Stimulated activated CD4-positive, alpha-beta T cell treated with anti-CD3 and anti-CD28 coated beads, Interleukin-12 subunit alpha, Interleukin-12 subunit beta, amount 100 ng/mL, for 48 hours (primary cell): ENCODE results near the gene FSTL4.

Source experiments
- DNase-seq, 3 donors: peaks; one replicate each; pipeline ENCODE4 v3.0.0-alpha.2; 2020; ENCODE audit warnings: low read depth in 2 of 3, low spot score in 1 of 3

The FSTL4 gene

DNA sequence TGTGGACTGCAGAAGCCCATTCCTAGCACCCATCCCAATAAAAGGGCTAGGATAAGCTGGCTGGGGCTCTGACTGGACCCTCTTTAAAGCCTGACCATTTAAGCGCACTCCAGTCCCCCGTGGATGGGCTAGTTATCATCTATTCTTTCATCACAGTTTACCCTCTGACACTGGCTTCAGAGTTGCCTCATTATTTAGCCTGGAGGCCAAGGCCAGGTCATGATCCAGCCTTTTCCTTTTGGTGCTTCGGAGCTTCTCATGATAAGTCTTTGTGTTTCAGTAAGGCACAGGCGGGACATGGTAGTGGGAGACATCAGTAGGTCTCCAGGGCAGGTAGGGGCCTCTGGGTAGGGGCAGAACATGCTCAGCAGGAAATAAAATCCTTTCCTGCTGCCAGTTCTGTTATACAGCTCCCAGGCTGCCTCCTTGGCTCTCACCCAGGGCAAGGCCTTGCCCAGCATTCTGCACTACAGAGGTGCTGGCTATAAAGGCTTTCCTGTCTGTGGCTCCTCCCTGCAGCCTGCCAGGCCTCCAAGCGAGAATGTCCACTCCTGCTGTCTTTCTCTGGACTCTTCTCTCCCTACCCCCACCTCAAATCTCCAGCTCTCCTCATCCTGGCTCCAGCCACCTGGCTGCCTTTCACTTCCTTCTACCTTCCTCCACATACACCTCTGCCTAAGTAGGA lies 128.8 kb downstream of the FSTL4 start:
- no peak for DNase-seq

- no peak for DNase-seq
Measured at GRCh38 chr5:133482028-133482427, 130.3 kb downstream of the FSTL4 start.

DNA sequence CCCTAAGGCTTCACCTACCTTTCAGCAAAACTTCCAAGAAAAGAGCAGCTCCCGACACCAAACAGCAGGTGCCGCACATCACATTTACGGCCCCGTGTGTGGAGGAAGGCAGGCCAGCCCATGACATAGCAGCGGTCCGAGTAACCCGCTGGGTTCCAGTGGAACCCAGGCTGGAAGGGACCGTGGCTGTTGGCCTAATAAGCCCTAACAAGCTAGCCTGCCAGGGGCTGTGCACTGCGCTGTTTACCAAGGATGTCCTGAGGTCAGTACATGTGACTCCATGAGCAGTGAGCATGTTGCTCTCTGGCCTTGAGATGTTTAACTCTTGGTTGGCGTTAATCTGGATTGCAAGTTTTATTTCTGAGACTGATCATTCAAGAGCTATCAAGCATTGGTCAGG lies 131.5 kb downstream of the FSTL4 start:
- DNase-seq = no peak

GRCh38 chr5:133480366-133480765 lies 132.0 kb downstream of the FSTL4 start:
- DNase-seq = no peak

DNA sequence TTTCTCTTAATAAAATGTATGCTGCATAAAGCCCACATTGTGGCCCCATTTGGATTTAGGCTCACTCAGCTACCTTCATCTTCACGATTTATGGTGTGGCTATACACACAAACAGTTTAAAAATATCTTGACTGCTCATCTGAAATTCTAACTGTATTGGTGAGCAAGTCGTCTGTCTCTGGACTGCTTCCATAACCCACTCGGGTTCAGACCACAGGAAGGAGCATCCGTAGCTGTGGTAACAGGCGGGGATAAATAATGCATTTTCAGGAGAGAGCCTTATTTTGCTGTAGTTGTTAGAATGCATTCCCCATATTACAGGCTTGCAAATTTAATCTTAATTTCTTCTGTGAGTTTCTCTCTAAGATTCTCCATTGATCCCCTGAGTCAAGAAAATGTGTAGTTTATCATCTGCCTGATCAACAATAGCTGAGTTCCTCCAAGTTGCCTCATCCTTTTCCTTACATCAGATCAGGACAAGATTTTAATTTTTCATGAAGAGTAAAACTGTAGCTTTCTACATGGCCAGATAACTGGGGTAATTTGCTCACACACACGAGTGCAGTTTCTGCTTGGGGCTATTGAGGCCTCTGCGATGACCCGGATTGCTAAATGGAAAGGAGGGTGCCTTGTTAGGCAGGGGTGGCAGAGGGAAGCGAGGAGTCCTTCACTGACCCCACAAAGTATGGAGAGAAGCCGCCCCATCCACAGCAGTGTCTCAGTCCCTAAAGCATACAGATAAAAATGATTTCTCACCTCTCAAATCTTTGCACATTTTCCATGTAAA lies 133.9 kb downstream of the FSTL4 start:
- DNase-seq = no peak

GRCh38 chr5:133475986-133476385 lies 136.4 kb downstream of the FSTL4 start:
- DNase-seq = no peak

- DNase-seq = no peak
Measured at GRCh38 chr5:133474851-133475590, 137.3 kb downstream of the FSTL4 start.

DNA sequence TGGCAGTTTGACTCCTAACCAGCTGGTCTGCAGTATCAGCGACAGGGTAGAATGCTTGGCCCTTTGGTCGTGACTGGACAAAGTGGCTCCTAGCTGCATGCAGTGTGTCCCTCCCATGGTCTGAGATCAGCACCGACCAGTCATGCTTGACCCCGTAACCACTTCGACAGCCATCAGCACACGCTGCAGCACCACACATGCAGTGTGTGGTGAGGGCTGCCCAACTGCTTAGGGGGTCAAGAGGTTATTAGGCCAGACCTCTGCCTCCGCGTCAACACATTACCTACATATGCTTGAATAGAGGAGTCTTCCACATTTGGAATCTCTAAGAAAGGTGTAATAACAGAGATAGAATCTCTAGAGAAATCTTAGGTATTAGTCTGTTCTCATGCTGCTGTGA lies 139.1 kb downstream of the FSTL4 start:
- no peak for DNase-seq

DNA sequence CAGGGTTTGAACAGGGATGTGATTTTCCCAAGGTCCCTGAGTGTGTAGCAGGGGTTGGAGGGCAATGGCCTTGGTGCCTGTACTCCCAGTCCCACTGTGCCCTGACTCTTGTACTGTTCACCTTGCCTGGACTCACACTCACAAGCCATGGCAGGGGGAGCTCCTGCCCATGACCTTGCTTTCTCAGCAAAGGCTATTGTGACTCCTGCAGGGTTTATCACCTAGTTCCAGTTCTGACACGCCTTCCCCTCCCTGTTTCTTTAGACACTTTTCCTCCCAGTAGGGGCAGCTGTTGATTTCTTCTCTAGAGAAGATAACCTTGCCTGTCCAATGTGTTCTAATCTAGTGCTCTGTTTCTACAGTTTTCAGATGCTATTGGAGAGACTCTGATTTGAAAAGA lies 139.5 kb downstream of the FSTL4 start:
- DNase-seq = no peak

DNA sequence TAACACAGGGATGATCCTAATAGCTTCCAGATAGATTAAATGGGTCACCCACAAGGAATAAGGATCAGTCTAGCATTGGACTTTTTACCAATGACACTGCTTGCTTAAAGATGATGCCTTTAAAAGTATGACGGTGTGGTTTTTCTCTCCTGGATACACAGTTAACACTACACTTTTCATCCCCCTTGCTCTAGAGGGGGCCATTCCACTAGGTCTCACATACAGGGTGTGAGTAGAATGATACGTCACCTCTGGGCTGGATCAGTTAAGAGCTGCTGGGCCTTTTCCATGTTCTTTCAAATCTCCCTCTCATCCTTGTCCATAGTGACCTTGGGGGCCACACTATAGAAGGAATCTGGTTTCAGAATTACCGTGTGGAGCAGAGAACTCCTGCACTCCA lies 140.6 kb downstream of the FSTL4 start:
- DNase-seq = no peak

- no peak for DNase-seq
Measured at GRCh38 chr5:133470841-133471240, 141.5 kb downstream of the FSTL4 start.

DNA sequence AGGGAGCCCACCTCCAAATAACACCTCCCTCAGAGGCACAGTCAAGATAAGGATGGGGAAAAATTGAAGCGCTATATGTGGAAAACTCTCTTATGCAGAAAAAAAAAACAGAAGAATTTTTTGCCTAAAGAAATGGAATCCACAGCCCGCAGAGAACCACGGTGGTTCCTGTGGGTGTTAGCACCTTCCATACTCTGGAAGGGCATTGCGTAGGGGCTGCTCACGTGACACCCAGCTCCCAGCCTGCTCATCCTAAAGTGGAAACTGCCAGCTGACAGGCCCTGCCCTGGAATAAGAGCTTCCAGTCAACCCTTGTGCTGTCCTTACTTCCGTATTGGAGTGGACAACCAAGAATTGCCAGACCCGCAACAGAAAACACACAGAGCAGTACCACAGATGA lies 142.5 kb downstream of the FSTL4 start:
- no peak for DNase-seq

DNA sequence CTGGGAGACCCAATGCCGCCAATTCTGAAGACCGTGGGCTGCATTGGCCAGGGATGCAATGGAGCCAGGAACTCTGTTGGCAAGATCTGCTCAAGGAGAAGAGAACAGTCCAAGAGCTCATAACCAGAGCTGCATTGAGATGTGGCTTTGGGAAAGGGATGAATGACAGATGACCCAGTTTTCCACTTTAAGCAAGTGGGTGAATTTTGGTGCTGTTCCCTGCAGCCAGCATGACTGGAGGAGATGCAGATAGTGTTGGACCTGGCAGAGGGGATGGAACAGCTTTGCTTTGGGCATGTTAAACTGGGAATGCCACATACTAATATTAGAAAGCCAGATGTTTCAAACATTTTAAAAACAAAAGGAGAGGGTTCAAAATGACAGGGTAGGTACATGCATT lies 143.1 kb downstream of the FSTL4 start:
- DNase-seq = no peak

- no peak for DNase-seq
Measured at GRCh38 chr5:133468596-133468995, 143.7 kb downstream of the FSTL4 start.

DNA sequence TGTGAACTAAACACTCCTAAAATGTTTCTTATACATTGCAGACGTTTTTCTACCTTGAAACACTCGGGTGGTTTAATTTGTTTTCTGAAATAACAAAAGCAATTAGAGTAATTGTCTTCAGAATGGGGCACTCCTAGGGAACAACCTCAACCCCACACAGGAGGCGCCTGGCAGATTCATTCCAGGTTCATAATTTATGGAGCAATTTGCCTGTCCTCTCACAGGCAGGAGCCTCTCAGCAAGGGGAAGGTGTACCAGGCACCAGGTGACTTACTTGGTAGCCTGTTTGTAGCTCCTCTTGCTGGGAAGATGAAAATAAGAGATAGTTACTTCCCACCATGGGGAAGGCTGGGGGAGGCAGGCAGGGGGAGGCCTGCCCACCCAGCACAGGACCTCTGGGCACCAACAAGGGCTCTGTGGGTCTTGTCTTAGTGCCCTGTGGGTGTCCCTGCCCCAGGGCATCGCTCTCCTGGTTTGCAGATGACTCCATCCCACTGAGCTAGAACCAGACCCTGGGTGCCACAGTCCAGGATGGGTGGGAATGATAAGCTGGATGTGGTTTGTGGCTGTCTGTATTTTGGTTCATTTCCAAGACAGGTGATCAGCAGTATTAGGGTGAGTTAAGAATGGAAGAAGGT lies 144.4 kb downstream of the FSTL4 start:
- DNase-seq = no peak

DNA sequence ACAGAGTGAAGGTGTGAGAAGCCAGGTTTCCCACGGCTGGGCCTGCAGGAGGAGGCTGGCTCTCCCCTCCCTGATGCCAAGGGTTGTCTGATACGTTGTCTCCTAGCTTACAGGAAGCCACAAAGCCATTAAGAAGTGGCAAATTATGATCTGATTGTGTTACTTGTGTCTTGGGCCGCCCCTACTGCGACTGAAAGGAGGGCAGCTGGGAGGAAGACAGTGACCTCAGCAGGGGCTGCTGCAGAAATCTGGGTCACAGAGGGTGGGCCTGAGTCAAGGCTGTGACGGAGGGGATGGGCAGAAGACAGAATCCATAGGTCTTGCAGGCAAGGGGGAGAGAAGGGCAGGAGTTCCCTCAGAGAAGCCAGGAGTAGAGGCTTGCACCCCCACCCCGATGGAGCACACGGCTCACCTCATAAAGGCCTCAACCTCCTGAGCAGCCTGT lies 145.0 kb downstream of the FSTL4 start:
- no peak for DNase-seq

- no peak for DNase-seq
Measured at GRCh38 chr5:133466556-133467334, 145.6 kb downstream of the FSTL4 start.

- no peak for DNase-seq
Measured at GRCh38 chr5:133464013-133464412, 148.3 kb downstream of the FSTL4 start.

- DNase-seq = no peak
Measured at GRCh38 chr5:133461796-133462516, 150.4 kb downstream of the FSTL4 start.

DNA sequence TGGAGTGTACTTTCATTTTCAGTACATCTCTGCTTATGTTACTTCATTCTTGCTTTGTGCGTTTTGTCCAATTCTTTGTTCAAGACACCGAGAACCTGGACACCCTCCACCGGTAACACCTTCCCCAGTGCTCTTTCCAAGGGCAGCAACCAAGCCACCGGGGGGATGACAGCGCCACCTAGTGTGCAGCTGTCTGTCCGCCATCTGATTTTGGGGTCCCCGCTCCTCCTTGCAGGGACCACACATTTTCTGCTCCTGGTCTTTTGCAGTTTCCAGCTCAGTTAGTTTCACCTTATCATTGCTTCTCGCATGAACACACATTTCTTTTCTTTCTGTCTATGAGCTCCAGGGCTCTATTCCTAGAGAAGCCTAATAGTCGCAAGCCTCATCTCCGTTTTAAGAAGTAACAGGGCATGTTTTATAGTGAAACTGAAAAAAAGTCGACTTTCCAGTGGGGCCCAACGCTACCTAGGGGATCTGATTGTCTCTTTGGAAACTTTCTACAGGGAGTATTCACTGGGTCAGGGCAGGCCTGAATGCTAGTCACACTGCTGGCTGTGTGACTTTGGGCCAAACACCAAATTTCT lies 152.1 kb downstream of the FSTL4 start:
- peak; percentile 20 to 32 (median 21) for DNase-seq
